ENCODE results near the gene RPL18A. TPM values are rescaled to one million over a fixed set of nuclear protein-coding genes. Genes with fewer than 3 reads are reported as not detected.

RPL18A gene
- total RNA-seq, 6 donors from 2014 or later = 705 to 1,655 (median 1,002) TPM

DNA sequence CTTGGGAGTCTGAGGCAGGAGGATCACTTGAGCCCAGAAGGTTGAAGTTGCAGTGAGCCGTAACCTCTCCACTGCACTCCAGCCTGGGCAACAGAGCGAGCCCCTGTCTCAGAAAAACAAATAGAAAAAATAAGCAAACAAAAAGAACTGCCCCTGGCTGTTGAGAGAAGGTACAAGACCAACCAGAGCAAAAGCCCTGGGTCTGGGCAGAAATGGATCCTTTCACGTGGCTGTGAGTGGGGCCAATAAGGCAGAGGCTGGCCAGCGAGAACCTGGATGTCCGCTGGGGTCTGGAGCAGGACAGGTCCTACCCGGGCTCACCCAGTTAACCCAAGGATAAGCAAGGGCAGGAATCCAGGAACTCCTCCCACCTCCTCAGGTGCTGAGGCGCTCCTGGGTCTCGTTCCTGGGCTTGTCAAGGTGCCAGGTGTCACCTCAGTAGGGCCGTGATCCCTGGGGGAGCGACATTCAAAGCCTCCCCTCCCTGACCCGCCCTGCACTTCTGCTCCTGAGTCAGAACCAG, 7.3 kb downstream of the RPL18A start:
- Histone ChIP-seq H3K36me3 (peaks cover 19 to 39% (median 31%) of the 10 kb centered on the region in 4 donors), H3K27ac (no peak overlapping the region), H3K4me1 (peaks cover 2 to 15% (median 8%) of the 10 kb centered on the region in 4 donors), H3K4me3 (no peak overlapping the region), H3K27me3 (peaks cover 0 to 19% (median 10%) of the 10 kb centered on the region in 4 donors), H3K9me3 (no peaks in the 10 kb centered on the region)
- TF ChIP-seq POLR2AphosphoS5 (IDR thresholded peaks at IDR 0.05) = no peak
- TF ChIP-seq POLR2A (IDR thresholded peaks at IDR 0.05) = no peak
- TF ChIP-seq, protein P1, sequence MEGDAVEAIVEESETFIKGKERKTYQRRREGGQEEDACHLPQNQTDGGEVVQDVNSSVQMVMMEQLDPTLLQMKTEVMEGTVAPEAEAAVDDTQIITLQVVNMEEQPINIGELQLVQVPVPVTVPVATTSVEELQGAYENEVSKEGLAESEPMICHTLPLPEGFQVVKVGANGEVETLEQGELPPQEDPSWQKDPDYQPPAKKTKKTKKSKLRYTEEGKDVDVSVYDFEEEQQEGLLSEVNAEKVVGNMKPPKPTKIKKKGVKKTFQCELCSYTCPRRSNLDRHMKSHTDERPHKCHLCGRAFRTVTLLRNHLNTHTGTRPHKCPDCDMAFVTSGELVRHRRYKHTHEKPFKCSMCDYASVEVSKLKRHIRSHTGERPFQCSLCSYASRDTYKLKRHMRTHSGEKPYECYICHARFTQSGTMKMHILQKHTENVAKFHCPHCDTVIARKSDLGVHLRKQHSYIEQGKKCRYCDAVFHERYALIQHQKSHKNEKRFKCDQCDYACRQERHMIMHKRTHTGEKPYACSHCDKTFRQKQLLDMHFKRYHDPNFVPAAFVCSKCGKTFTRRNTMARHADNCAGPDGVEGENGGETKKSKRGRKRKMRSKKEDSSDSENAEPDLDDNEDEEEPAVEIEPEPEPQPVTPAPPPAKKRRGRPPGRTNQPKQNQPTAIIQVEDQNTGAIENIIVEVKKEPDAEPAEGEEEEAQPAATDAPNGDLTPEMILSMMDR (IDR thresholded peaks at IDR 0.05) = no peak
- 76% methylated on average over 4 to 11 of the region's 11 CpGs for WGBS, 2 donors
- ATAC-seq (ENCODE audit: low FRiP score in 2 of 2) = no peak
- no peak for DNase-seq

GRCh38 chr19:17868669-17869068, 9.0 kb downstream of the RPL18A start:
- Histone ChIP-seq H3K4me3 (no peak overlapping the region), H3K4me1 (peaks cover 14 to 25% (median 22%) of the 10 kb centered on the region in 4 donors), H3K27ac (no peak overlapping the region), H3K27me3 (peaks cover 0 to 36% (median 20%) of the 10 kb centered on the region in 4 donors), H3K9me3 (no peaks in the 10 kb centered on the region), H3K36me3 (peaks cover 3 to 23% (median 15%) of the 10 kb centered on the region in 4 donors)
- DNase-seq (no peak), ATAC-seq (ENCODE audit: low FRiP score in 2 of 2) (no peak)
- TF ChIP-seq, protein P1 (IDR thresholded peaks at IDR 0.05) = no peak
- no peak for TF ChIP-seq POLR2AphosphoS5 (IDR thresholded peaks at IDR 0.05)
- no peak for TF ChIP-seq POLR2A (IDR thresholded peaks at IDR 0.05)
- TF ChIP-seq EP300 (IDR thresholded peaks at IDR 0.05) = no peak
- WGBS, 2 donors = 61 to 75% methylated on average over 6 of the region's 6 CpGs

DNA sequence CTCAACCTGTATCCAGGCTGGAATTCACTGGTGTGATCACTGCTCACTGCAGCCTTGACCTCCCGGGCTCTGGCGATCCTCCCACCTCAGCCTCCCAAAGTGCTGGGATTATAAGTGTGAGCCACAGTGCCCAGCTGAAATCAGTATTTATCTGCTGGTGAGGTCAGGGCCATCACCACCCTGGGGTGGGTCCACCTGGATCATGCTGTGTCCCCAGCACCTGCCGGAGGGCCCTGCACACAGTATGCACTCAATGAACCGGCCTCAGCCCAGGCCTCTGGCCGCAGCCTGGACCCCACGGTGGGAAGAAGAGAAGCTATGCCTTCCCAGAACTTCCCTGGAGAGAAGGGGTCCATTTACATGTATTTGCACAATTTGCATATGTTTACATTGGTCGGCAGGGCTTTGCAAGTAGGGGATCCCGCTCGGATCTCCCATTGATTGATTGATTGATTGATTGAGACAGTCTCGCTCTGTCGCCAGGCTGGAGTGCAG, 9.5 kb downstream of the RPL18A start:
- 53 to 65% methylated on average over 5 to 11 of the region's 11 CpGs for WGBS, 2 donors
- ATAC-seq (ENCODE audit: low FRiP score in 2 of 2) (no peak), DNase-seq (no peak)
- Histone ChIP-seq H3K4me1 (peaks cover 16 to 30% (median 27%) of the 10 kb centered on the region in 4 donors), H3K4me3 (no peak overlapping the region), H3K27me3 (peaks cover 0 to 40% (median 24%) of the 10 kb centered on the region in 4 donors), H3K36me3 (peaks cover 0 to 18% (median 10%) of the 10 kb centered on the region in 4 donors), H3K9me3 (no peaks in the 10 kb centered on the region), H3K27ac (no peak overlapping the region)
- no peak for TF ChIP-seq POLR2A (IDR thresholded peaks at IDR 0.05)
- TF ChIP-seq, protein P1 (IDR thresholded peaks at IDR 0.05) = no peak
- no peak for TF ChIP-seq EP300 (IDR thresholded peaks at IDR 0.05)
- TF ChIP-seq POLR2AphosphoS5 (IDR thresholded peaks at IDR 0.05) = no peak

DNA sequence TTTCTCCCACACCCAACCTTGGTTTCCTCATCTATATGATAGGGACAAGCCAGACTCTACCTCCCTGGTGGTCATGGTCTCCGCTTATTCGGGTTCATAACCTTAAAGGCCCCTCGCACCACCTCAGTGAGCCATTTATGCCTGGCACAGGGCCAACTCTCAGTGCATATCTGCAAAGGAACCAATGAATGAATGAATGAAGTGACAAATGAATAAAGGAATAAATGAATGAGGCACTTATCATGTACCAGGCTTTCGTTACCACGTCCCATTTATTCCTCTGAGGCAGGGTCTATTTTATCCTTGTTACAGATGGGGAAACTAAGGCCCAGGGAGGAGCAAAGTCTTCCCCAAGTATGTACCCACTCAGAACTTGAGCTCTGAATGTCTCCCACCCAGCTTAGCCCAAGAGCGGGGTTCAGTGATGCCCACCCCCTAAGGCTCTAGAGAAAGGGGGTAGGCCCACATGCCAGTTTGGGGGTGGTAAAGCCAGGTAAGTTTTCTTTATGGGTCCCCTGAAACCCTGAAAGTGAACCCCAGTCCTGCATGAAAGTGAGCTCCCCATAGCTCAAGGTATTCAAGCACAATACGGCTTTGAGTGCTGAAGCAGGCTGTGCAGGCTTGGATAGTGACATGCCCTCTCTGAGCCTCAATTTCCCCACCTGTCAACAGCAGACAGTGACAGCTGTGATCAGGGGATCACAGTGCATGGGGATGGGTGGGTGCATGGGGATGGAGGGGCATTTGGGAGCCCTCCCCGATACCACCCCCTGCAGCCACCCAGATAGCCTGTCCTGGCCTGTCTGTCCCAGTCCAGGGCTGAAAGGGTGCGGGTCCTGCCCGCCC, 11.5 kb downstream of the RPL18A start:
- Histone ChIP-seq H3K4me3 (peak overlapping the region in 1 of 4 donors; percentile 19), H3K9me3 (no peaks in the 10 kb centered on the region), H3K4me1 (peaks cover 16 to 31% (median 22%) of the 10 kb centered on the region in 4 donors), H3K27me3 (peaks cover 0 to 40% (median 26%) of the 10 kb centered on the region in 4 donors), H3K36me3 (no peaks in the 10 kb centered on the region), H3K27ac (no peak overlapping the region)
- DNase-seq = no peak
- TF ChIP-seq EP300 (IDR thresholded peaks at IDR 0.05) = no peak
- TF ChIP-seq, protein P1 (IDR thresholded peaks at IDR 0.05) = no peak
- 64 to 88% methylated on average over 7 to 10 of the region's 10 CpGs for WGBS, 2 donors
- no peak for ATAC-seq (ENCODE audit: low FRiP score in 2 of 2)

Measured in upper lobe of left lung (tissue), 6 donors.